Smooth muscle cell (in vitro differentiated cells): ENCODE data around the gene POLR3K. TPM values are rescaled to one million over a fixed set of nuclear protein-coding genes. Genes with fewer than 3 reads are reported as not detected.

Experiments used
- DNase-seq: peaks from one replicate; lab custom pipeline; 2025; ENCODE audit not compliant: unreplicated experiment; lab: John Stamatoyannopoulos, UW
- H2AFZ ChIP-seq: fragments of 200-600 bp; sonication (generic); 2 replicates; pipeline ENCODE4 v1.6.0; 2016; ENCODE audit warnings: antibody characterized with exemption, low read depth, mild to moderate bottlenecking
- H3F3A ChIP-seq: fragments of 200-600 bp; sonication (generic); 2 replicates; pipeline ENCODE4 v1.6.0; 2017; ENCODE audit warnings: antibody characterized with exemption, low read depth
- H3K27ac ChIP-seq: fragments of 200-600 bp; sonication (generic); 2 replicates; pipeline ENCODE4 v1.5.1; 2016; ENCODE audit warnings: low read depth, mild to moderate bottlenecking
- H3K27me3 ChIP-seq: fragments of 200-600 bp; sonication (generic); 2 replicates; pipeline ENCODE4 v1.6.1; 2016; ENCODE audit warnings: low read depth, mild to moderate bottlenecking
- H3K36me3 ChIP-seq: fragments of 200-600 bp; sonication (generic); 2 replicates; pipeline ENCODE4 v1.5.1; 2016; ENCODE audit warnings: low read depth
- H3K4me1 ChIP-seq: fragments of 200-600 bp; sonication (generic); 2 replicates; pipeline ENCODE4 v1.5.1; 2016; ENCODE audit warnings: low read depth
- H3K4me2 ChIP-seq: fragments of 200-600 bp; sonication (generic); 2 replicates; pipeline ENCODE4 v1.6.0; 2016; ENCODE audit warnings: mild to moderate bottlenecking
- H3K4me3 ChIP-seq: fragments of 200-600 bp; sonication (generic); 2 replicates; pipeline ENCODE4 v1.5.1; 2016; ENCODE audit warnings: mild to moderate bottlenecking
- H3K79me2 ChIP-seq: fragments of 200-600 bp; sonication (generic); 2 replicates; pipeline ENCODE4 v1.6.0; 2016; ENCODE audit warnings: low read depth, mild to moderate bottlenecking
- H3K9ac ChIP-seq: fragments of 200-600 bp; sonication (generic); 2 replicates; pipeline ENCODE4 v1.6.0; 2016; ENCODE audit warnings: low read depth
- H3K9me3 ChIP-seq: fragments of 200-600 bp; sonication (generic); replicated peaks from 2 replicates; pipeline ENCODE4 v1.5.1; 2016; ENCODE audit warnings: low read depth
- H4K20me1 ChIP-seq: fragments of 200-600 bp; sonication (generic); 2 replicates; pipeline ENCODE4 v1.6.0; 2016; ENCODE audit warnings: low read depth
- CTCF ChIP-seq: fragments of 200-600 bp; sonication (generic); IDR thresholded peaks from 2 replicates; pipeline ENCODE4 v1.5.1; 2017; ENCODE audit warnings: borderline replicate concordance, mild to moderate bottlenecking, antibody characterized with exemption; ENCODE audit not compliant: insufficient read depth, poor library complexity, severe bottlenecking
- WGBS: methylation state at CpG from one replicate; pipeline ENCODE4 v1.1.7; 2016; ENCODE audit warnings: low lambda C conversion rate; 5-methylcytosine and 5-hydroxymethylcytosine counted together
- polyA plus RNA-seq: library from polyadenylated mRNA; unstranded; fragments of >200 nt; fragmentation: Nextera tagmentation; extraction: Ambion mirVana; gene quantifications from 2 replicates; pipeline ENCODE4 v1.2.1, GENCODE V29; 2016
- total RNA-seq: library from RNA; depleted of rRNA; stranded (reverse); fragments of >200 nt; gene quantifications from 2 replicates; pipeline ENCODE4 v1.2.3, GENCODE V29; 2014

POLR3K gene
- total and polyA plus RNA-seq, 2 experiments from 2014 or later = 2.9 to 10.5 TPM

GRCh38 chr16:58491-59439, 5.4 kb upstream of the POLR3K start:
- Histone ChIP-seq H3K36me3 (no peaks in the 10 kb centered on the region), H2AFZ (no peak overlapping the region), H3F3A (no peaks in the 10 kb centered on the region), H3K27me3 (no peaks in the 10 kb centered on the region), H3K9me3 (no peaks in the 10 kb centered on the region), H3K79me2 (peaks cover 9% of the 10 kb centered on the region), H3K9ac (no peak overlapping the region), H3K4me1 (peaks cover 6% of the 10 kb centered on the region), H3K4me3 (no peak overlapping the region), H3K27ac (no peak overlapping the region), H4K20me1 (peaks cover 9% of the 10 kb centered on the region), H3K4me2 (no peak overlapping the region)
- no peak for DNase-seq
- 97% methylated on average over 29 of the region's 29 CpGs for WGBS
- no peak for TF ChIP-seq CTCF

GRCh38 chr16:57711-58110, 4.3 kb upstream of the POLR3K start:
- H4K20me1 ChIP-seq = no peaks in the 10 kb centered on the region
- no peak overlapping the region for H3K4me2 ChIP-seq
- no peak for DNase-seq
- H3K9me3 ChIP-seq = no peaks in the 10 kb centered on the region
- no peaks in the 10 kb centered on the region for H3F3A ChIP-seq
- H3K27ac ChIP-seq = no peak overlapping the region
- no peaks in the 10 kb centered on the region for H3K36me3 ChIP-seq
- H3K9ac ChIP-seq = no peak overlapping the region
- no peak for TF ChIP-seq CTCF
- H3K27me3 ChIP-seq = no peaks in the 10 kb centered on the region
- no peak overlapping the region for H3K4me3 ChIP-seq
- peaks cover 9% of the 10 kb centered on the region for H3K79me2 ChIP-seq
- no peak overlapping the region for H2AFZ ChIP-seq
- 90% methylated on average over 8 of the region's 8 CpGs for WGBS
- H3K4me1 ChIP-seq = peaks cover 6% of the 10 kb centered on the region

- no peaks in the 10 kb centered on the region for H3K36me3 ChIP-seq
- peaks cover 3% of the 10 kb centered on the region for H4K20me1 ChIP-seq
- TF ChIP-seq CTCF = no peak
- peaks cover 6% of the 10 kb centered on the region for H3K4me1 ChIP-seq
- H3K9me3 ChIP-seq = no peaks in the 10 kb centered on the region
- 94% methylated on average over 17 of the region's 17 CpGs for WGBS
- H3K27ac ChIP-seq = no peak overlapping the region
- H3F3A ChIP-seq = no peaks in the 10 kb centered on the region
- DNase-seq = no peak
- no peaks in the 10 kb centered on the region for H3K27me3 ChIP-seq
- no peak overlapping the region for H3K9ac ChIP-seq
- no peak overlapping the region for H3K4me3 ChIP-seq
- peaks cover 12% of the 10 kb centered on the region for H3K79me2 ChIP-seq
- H3K4me2 ChIP-seq = no peak overlapping the region
- H2AFZ ChIP-seq = no peak overlapping the region
These were observed 3.0 kb upstream of the POLR3K start for GRCh38 chr16:56231-56927.
